GM18858 (cell line): ENCODE data around the gene OMP.
A peak's percentile ranks its signal among the peaks of the same experiment; 100 is the strongest.
"Not testable (repeated sequence)": the region's sequence is repeated elsewhere in the genome, so short reads cannot be mapped to it uniquely, and the experiment has no call there.

Experiments used
- ATAC-seq: cut with Tn5 transposase; IDR thresholded peaks from one replicate; pipeline ENCODE4 v1.9.1; 2021; ENCODE audit not compliant: unreplicated experiment

The OMP gene, protein sequence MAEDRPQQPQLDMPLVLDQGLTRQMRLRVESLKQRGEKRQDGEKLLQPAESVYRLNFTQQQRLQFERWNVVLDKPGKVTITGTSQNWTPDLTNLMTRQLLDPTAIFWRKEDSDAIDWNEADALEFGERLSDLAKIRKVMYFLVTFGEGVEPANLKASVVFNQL

DNA sequence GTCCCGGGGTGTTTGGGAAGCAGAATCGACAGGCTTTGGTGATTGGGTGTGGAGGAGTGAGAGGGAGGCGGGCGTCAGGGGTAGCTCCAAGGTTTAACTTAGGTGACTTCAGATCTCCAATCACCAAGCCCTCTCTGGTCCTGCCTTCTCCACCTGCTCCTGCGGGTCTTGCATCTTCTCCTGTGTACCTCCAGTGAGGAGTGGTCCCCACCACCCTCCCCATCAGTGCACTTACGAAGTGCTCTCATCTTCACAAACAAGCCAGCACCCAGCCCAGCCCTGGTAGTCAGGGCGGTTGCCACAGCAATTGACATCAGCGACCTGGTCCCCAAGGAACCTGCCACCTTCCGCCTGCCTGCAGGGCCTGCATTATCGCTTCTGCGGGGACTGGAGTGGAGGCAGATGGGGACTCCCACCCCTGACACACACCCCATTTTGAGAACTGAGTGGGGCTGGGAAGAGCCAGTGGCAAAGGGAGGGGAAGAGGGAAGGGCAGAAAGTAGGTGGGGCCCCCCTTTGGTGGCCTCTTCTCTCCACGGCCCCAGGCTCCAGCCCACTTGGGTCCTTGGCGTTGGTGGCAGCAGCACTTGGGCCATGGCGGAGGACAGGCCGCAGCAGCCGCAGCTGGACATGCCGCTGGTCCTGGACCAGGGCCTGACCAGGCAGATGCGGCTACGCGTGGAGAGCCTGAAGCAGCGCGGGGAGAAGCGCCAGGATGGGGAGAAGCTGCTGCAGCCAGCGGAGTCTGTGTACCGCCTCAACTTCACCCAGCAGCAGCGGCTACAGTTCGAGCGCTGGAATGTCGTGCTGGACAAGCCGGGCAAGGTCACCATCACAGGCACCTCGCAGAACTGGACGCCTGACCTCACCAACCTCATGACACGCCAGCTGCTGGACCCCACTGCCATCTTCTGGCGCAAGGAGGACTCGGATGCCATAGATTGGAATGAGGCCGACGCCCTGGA, at the start of gene OMP:
OMP (plus strand) TSS at position 595 of the 965 bp plus-strand sequence; CDS start at position 595, 0 bp downstream.
- ATAC-seq: no peak

DNA sequence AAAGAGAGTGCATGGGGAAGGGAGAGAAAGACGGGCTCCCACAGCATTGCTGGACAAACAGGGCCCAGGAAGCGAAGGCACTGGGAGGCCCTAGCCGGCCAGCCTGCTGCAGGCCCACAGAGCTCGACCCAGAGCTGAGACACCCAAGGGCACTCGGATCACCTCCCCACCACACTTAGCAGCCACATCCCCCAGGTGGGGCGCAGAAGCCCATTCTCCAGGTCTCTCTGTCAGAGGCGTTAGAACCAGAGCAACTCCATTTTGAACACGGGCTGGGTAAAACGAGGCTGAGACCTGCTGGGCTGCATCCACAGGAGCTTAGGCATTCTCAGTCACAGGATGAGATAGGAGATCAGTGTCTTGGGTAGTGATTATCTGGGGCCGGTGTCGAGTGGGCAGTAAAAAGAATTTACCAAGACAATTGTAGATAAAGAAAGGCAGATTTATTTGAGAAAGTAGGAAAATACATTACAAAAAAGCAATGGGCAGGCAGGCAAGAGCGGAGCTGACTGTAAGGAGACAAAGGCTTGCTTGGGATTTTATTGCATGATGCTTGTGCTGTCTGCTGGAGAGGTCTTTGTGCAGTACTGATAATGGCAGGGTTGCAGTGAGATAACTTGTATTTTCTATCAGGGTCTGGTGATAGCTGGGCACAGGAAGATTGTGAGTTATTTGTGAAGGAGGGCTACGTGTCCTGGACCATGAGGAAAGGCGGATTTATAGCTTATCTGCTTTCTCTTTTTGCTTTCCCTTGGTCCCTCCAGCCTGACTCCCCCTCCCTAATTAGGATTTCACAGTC, 49.2 kb upstream of the OMP start:
- ATAC-seq: no peak

DNA sequence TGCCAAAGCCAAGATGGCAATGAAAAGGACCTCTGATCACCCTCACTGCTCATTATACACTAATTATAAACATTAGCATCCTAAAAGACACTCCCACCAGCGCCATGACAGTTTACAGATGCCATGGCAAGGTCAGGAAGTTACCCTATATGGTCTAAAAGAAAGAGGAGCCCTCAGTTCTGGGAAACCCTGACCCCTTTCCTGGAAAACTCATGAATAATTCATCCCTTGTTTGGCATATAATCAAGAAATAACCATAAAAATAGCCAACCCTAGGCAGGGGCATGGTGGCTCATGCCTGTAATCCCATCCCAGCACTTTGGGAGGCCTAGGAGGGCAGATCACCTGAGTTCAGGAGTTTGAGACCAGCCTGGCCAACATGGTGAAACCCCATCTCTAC, 48.6 kb upstream of the OMP start:
- no peak for ATAC-seq

DNA sequence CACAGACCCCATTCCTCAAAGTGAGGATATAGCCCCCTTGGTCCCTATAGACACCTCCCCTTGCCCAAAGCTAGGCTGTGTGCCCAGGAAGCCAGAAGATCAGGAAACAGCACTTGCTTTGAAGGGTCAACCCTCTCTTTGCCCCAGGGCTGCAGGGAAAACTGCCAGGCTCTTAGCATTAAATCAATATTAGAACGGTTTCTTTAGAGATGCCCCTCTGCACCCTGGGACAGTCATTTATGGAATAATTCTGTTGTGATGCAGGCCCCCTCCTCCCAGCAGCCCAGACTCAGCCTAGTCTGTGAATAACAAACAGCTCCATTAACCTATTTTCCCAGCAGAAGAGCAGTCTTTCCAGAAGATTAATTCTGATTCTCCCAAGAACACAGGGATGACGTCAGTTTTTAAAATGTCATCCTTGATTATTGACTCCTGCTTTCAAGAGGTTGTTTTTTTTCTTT, 47.5 kb upstream of the OMP start:
- ATAC-seq: no peak

DNA sequence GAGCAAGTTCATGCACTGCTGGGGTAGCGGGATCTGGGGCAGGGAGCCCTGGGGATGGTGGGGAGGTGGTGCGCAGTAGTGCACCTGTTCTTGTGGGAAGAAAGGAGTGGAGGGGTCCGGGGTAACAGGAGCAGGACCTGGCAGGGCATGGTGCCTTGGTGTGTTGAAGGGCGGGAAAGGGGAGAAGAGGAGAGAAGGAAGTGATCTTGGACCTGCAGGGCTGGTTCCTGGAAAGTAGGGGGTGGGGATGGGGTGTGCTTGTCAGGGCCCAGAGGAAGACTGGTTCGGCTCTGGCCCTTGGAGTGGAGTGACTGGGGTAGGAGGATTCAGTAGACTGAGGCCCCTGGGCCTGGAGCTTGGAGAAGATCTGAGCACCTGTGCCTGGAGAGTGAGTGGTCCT, 46.7 kb upstream of the OMP start:
- no peak for ATAC-seq

DNA sequence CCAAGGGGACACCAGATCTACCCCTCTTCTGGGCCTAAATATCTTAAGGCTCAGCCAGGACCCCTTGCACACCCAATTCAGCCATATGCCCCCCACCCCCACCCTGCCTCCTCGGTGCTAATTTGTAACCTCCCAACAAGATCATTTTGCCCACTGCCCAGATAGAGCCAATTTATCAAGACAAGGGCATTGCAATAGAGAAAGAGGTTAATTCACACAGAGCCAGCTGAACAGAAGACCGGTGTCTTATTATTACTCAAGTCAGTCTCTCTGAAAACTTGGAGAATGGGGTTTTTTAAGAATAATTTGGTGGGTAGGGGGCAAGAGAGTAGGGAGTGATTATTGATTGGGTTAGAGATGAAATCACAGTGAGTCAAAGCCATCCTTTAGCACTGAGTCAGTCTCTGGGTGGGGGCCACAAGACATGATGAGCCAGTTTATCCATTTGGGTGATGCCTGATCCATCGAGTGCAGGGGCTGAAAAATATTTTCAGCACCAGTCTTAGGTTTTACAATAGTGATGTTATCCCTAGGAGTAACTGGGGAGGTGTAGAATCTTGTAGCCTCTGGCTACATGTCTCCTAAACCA, 45.7 kb upstream of the OMP start:
- ATAC-seq: no peak

DNA sequence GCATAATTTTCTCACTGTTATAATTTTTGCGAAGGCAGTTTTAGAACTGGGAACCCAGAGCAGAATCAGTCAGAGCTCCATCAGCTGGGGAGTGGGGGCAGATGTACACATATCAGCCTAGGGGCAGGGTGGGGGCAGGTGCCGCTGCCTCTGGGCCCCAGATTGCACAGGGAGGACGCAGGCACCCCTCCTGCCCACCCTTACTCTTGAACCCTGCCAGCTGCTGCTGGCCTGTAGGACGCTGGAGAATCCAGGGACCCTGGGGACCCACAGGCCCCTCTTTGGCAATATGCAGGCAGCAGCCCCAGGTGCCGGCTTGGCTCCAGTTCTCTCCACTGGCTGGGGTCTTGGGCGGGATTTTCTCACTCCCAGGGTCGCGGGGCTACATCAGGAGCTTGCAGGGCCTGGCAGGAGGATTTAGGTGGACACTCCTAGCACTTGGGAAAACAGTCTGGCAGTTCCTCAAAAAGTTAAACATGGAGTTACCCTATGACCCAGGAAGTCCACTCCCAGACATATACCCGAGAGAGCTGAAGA, 44.6 kb upstream of the OMP start:
- ATAC-seq: no peak

DNA sequence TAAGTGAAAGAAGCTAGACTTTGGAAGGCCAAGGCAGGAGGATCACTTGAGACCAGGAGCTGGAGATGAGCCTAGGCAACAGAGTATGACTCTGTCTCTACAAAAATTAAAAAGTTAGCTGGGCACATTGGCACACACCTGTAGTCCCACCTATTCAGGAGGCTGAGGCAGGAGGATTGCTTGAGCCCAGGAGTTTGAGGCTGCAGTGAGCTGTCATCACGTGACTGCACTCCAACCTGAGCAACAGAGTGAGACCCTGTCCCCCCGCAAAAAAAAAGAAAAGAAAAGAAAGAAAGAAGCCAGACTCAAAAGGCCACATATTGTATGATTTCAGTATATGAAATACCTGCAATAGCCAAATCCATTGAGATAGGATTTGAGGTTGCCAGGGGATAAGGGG, 43.7 kb upstream of the OMP start:
- no peak for ATAC-seq

DNA sequence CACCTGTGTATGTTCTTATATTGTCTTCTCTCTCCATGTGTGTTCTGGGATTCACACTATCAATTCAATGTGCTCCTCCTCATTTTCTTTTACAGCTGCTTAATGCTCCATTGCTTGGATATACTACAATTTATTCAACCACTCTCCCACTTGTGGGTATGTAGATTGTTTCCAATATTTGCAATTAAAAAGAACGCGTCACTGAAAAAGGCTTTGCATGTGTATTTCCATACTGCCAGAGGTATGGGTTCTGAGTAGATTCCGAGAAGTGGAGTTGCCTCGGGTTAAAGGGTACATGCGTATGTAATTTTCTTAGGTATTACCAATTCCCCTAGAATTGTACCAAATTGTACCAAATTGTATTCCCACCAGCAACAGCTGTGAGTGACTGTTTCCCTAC, 42.8 kb upstream of the OMP start:
- no peak for ATAC-seq

DNA sequence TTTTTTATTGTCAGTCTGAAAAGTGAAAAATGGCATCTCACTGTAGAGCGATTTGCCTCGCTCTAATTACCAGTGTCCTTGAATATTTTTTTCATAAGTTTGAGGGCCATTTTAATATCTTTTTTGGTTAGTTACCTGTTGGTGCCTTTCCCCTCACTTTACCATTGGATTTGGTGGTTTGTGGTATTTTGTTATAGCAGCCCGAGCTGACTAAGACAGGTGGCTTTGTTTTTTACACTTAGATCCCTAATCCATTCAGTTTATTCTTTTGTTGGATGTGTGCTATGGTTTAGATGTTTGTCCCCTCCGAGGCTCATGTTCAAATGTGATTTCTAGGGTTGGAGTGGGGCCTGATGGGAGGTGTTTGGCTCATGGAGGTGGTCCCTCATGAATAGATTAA, 42.4 kb upstream of the OMP start:
- no peak for ATAC-seq

DNA sequence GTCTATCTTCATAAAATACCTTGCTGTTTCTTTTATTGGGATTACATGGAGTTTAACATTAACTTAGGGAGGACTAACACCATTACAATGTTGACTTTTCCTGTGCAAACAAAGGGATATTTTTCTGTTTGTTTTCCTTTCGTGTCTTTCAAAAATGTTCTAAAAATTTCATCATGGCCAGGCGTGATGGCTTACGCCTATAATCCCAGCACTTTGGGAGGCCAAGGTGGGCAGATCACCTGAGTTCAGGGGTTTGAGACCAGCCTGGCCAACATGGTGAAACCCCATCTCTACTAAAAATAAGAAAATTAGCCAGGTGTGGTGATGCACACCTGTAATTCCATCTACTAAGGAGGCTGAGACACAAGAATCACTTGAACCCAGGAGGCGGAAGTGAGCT, 41.4 kb upstream of the OMP start:
- ATAC-seq: not testable (repeated sequence)

DNA sequence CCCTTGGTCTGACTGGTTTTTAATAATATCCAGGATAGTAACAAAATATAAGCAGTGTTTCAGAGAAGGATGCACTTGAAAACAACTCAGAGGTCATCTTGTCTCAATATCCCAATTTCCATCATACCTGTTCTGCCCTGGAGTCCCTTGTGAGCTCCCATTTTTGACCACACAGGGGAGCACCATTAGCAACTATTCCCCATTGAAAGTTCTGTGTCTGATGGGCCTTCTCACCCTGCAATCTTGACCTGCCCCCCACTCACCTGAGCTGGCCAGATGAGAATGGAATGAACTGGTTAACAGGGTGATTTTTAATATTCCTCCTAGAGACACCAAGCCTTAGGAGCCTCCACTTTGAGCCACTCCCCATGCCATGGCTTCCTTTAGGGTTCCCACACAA, 39.7 kb upstream of the OMP start:
- ATAC-seq: no peak

DNA sequence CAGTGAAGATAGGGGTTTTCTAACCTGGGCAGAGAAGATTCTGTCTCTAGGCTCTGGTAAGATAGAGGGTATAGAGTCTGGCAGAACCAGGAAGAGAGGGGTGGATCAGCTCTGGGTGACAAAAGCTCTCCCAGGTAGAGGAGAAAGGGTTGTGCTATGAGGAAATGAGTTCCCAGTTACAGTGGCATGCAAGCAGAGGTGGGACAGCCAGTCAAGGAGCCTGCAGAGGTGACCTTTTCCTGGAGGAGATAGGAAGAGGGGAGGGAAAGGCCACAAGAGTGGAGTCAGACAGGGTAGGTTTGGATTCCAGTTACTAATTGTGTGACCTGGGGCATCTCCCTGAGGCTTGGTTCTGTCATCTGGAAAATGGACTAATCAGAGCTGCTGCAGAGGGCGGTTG, 39.2 kb upstream of the OMP start:
- no peak for ATAC-seq

DNA sequence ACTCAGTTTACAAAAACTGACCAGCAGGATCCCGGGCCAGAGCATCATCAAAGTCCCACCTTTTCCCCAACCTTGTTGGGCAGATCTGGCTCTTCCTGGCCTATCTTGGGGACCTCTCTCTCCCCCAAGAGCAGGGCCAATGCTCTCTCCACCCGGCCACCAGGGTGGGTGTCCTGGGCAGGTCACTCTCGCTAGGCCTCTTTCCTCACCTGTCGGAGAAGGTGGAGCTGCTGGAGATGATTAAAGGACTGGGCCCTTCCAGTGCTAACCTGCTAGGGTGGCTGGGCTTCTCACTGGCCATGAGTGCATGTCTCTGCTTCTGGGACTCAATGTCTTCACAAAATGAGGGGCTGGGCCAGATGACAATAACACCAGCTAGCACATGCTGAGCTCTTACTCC, 38.8 kb upstream of the OMP start:
- no peak for ATAC-seq

DNA sequence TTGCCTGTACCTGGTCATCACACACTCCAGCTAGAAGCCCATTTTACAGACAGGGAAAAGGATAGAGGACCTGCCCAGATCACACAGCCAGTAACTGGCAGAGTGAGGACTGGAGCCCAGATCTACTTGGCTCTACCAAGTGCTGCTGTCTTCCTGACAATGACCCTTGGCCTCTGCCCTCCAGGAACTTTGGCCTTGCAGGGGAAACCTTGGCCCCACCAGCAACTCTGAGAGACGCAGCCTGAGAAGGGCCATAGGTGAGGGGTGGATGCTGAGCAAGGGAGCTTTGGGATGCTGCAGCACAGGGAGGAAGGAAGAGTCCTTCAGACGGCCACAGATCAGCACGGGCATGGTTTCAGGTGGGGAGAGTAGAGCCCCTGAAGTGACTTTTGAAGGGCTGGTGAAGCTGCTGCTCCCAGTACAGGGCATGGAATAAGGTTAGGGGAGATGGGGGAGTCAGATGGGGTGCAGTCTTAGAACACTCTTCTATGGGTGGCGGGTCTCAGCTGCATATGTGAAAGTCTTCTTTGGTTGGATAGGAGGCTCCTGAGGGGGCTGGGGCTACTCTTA, 37.9 kb upstream of the OMP start:
- no peak for ATAC-seq

DNA sequence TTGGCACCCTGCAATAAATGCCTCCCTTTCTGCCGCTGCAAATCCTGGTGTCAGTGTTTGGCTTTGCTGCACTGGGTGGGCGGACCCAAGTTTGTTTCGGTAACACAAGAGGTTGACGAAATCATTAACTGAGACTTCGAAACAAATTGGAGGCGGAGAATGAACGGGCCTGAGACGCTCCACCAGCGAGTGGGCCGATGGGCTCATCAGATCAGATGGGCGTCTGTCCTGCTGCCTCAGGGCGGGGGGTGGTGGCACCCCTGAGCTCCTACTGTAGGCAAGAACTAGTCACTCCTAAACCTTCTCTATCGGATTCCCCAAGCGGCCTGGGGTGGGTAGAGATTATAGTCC, 36.8 kb upstream of the OMP start:
- ATAC-seq: no peak

DNA sequence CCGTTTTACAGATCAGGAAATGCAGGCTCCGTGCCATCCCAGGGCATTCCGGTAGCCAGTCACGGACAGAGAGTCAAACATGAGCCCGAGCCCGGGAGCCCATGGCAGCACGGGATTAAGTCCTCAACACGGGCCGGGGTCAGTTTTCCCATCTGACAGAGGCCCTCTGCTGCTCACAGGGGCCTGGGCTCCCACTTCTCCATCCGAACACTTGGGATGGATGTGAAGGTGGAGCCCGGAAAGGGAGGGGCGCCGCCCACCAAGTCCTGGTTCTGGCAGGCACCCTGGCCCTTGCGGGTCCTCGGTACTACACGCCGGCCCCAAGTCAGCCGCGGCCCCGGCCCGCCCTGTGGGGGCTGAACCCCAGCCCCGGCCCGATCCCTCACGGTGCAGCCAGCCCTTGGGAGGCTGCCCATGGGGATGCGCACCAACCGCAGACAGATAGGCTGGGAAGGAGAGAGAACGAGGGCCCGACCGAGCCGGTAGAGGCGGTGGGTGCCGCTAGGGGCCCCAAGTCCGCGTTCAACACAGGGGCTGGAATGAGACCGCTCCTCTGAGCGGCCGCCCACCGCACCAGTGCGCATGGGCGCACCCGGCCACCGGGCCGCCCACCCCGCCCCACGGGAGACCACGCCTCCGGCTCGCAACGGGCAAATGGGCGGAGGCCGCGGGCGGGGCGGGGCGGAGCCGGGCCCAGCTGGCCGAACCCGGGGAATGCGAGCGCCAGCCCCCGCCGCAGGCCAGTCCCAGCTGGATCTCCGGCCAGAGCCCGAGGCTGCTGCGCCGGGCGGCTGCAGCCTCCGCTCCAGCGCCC, 36.2 kb upstream of the OMP start, which contains the start of gene CAPN5:
CAPN5 (plus strand) TSS at position 743 of the 814 bp plus-strand sequence. CDS start 17,916 bp downstream, outside the sequence.
- ATAC-seq: peak; percentile 85

DNA sequence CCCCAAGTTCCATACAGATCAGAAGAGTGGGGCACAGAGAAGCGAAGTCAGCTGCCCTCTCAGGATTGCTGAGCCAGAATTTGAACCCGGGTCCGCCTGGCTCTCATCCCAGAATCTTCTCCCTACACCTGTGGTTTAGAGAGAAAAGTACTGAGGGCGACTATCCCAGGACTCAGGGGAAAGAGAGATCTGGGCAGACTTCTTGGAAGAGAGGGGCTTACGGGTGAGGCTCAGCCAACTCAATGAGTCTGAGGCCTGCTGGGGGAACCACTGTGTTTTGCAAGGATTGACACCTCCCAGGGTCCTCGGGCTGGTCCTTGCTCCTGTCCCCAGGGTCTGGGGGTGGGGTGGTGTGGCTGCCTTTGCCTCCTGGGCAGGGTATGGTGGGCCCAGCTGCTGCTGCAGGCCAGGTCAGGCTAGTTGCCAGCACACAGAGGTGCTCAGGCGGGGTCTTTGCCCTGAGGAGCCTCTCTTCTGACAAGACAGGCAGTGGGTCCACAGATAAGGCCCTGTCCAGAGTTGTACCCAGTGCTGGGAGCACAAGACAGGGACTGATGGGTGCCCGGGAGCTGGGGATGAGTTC, 34.7 kb upstream of the OMP start:
- ATAC-seq: no peak
